ENCODE data around the gene C2orf49.
"Not testable (repeated sequence)": the region's sequence is repeated elsewhere in the genome, so short reads cannot be mapped to it uniquely, and the experiment has no call there.

Gene C2orf49

GRCh38 chr2:105321875-105322646 is 15.3 kb upstream of the C2orf49 start:
- no peak for DNase-seq

GRCh38 chr2:105323111-105323510 is 14.2 kb upstream of the C2orf49 start:
- no peak for DNase-seq

DNA sequence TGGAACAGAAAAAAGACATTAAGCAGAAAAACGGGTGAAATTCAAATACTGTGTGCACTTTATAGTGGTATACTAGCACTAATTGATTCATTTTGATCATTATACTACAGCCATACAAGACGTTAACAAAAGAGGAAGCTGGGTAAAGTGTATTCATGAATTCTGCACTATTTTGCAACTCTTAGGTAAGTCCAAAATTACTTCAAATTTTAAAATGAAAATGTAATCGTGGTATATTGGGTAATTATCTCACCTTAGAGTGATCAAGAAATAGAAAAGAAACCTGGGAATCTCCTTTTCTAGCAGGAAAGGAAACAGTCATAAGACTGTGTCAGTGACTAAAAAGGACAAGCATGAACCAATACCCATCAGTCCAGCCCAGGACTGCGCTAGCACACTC is 13.2 kb upstream of the C2orf49 start:
- DNase-seq = no peak

DNA sequence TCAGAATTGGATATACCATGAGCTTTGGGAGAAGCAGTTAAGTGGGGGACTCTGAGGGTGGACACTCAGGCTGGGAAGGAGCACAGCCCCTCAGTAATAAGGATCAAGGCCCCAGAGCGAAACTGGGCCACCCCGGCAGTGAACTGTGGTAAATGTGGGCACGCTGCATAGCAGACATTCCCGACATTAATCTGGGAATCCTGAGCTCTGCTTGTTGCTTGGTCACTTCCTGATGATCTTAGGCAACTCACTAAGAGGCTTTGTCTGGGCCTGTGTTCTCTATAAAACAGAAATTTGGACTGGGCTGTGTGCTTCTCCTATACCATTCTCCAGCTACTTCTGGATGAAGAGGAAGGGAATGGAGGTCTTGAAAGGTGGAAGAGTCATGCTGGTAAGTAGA is 12.6 kb upstream of the C2orf49 start:
- no peak for DNase-seq

DNA sequence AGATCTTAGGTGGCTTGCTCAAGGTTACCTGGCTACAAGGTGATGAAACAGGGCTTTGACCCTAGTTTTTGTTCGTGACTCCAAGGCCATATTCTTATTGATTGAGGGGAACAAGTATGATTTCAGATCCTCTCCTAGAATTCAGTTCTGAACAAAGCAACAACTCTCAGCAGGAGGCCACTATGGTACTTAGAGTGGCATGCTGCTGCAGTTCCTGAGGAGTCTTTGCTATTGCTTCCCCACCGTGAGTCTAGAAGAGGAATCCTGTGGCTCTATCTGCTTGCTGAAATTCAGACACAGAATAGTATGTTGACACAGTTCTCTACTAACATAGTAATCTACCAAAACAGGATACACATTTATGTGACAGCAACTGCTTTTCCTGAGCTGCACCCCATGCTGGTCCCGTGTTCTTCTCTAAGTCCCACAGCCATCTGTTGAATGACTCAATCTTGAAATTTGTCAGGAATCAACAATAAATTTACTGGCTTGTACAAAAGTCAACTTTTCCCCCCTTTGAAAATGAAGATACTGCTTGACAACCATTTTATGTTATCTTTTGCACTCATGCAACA is 11.9 kb upstream of the C2orf49 start:
- DNase-seq = no peak

DNA sequence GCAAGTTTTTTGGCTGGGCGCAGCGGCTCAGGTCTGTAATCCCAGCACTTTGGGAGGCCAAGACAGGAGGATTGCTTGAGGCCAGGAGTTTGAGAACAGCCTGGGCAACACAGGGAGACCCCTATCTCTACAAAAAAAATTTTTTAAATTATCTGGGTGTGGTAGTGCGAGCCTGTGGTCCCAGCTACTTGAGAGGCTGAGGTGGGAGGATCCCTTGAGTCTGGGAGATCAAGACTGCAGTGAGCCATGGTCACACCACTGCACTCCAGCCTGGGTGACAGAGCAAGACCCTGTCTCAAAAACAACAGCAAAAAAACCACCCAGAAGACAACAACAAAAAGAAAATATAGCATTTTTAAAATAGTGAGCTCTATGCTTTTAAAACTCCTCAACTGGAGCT is 10.1 kb upstream of the C2orf49 start:
- DNase-seq = not testable (repeated sequence)

GRCh38 chr2:105327690-105328089 is 9.7 kb upstream of the C2orf49 start:
- no peak for DNase-seq

DNA sequence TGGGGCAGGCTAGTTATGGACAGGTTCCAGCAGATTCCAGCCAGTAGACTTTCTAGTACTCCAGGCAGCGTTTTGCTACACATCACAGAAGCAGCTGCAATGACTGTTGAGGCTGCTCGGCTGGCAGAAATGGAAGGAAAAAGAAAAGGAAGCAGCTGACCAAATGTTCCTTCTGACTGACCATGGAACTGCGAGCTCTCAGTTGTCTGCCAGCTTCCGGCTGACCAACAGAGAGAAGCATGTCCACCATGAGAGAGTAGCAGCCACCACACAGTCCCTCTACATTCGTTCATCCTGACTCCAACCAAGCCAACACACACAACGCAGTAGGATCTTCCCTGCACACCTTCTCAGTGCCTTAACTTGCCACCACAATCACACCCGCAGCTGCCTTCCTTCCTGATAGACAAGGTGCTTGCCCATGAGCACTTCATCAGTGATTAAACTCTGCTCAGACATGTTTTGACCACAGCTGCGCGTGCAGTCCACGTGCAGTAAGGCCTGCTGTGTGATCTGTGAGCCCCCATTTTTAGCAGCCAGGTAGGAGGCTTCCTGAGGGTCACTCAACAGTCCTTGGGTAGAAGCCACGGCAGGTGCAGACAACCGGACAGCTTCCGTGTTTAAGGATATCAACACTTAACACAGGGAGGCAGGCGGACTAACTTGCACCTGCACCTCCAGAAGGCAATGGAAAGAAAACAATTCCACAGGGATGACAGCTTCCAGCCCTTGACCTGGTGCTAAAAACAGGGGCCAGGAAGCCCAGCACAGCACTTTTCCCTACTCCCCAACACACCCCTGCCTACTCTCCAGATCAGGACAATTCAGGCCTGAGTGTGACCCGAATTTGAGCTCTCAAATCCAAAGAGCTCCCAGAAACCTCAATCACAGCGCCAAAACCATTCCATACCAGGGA is 8.8 kb upstream of the C2orf49 start:
- peak in 10 of 14 donors; percentile 15 to 68 (median 33) for DNase-seq

- peak in 4 of 14 donors; percentile 13 to 57 (median 42) for DNase-seq
These were observed 8.2 kb upstream of the C2orf49 start for GRCh38 chr2:105329197-105329554.

DNA sequence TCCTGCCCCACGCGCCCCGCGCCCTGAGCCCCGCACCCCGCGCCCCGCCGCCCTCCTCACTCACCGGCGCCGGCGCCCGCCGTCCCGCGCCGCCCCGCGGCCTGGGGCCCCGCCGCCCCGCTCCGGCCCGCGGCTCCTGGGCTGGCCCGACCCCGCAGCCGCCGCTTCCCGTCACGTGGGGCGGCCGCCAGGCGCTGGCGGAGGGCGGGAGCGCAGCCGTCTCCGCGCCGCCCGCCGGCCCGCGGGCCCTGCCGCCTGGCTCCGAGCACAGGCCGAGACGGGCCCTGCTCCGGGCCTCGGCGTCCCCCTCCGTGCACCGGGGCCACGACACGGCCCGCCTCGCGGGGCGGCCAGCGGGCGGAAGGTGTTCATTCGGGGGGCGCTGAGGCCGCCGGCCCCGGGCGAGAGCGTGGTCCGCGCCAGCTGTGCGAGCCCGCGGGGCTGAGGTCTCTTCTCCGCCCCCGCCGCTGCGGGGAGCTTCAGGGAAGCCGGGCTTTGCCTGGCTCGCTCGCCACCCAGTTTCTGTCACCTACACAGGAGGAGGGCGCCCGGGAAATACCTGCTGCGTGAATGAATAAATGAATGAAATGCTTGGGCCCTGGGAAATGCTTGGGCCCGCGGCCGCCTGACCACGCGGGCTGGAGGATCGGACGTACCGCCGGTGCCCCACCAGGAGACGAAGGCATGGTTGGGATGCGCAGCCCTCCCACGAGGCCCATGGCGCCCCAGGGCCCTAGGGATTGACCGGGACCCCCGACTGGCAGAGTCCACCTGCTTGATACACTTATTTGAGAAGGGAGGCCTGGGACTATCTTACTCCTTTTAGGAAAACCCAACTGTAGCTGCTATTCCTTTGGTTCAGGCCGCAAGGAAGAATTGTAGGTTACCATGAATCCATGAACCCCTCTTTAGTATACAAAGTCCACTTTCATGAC is 7.5 kb upstream of the C2orf49 start, which contains the start of gene TGFBRAP1:
Gene TGFBRAP1 (minus strand): TSS at position 175 of the 935 bp plus-strand sequence. CDS start 21,434 bp downstream, outside the sequence.
- peak in 12 of 14 donors; percentile 15 to 79 (median 42) for DNase-seq

DNA sequence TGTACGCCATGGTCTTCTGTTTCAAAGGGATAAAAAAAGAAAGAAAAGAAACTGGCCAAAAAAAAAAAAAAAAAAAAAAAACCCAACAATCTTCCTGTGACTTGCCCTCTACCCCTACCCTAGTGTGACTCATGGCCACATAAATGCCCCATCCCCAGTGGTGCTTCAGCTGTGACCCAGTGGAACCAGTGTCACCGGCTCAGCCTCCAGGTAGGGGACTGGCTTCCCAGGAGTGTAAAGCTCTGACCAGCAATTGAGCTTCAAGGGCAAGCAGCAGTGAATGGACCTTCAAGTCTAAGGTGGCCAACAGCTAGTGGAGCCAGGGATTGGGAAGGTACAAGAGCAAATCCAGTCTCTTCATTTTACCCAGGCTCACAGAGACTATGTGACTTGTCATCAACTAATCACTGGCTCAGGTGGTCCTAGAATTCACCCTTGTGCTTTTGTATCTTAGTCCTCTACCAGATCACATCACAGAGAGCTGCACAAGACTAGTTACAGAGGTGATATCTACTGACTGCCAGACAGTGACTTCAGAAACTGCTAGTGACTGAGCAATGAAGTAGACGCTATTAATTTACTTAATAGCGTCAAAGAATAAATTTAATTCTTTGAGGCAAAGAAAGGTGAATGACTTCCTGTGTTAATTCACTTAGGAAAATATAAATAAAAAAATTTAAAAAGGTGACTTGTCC is 6.5 kb upstream of the C2orf49 start:
- DNase-seq = no peak

- DNase-seq = no peak
These were observed 3.1 kb upstream of the C2orf49 start for GRCh38 chr2:105334211-105334610.

DNA sequence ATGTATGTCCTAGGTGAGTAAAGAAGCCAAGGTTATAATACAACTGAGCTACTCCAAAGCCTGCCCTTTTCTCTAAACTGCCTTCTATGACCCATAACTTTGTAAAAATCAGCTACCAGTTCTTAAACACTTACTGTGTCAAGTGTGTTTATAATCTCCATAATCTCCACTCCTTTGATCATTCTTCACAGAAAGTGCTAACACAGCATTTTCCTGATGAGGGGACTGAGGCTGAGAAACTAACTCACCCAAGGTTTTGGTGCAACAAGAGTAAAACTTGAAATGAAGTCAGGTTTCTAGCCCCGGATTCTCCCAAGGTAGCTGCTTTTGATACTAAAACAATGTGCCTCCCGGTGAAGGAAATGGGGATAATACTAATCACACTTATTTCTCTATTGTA is 1.9 kb upstream of the C2orf49 start:
- no peak for DNase-seq

DNA sequence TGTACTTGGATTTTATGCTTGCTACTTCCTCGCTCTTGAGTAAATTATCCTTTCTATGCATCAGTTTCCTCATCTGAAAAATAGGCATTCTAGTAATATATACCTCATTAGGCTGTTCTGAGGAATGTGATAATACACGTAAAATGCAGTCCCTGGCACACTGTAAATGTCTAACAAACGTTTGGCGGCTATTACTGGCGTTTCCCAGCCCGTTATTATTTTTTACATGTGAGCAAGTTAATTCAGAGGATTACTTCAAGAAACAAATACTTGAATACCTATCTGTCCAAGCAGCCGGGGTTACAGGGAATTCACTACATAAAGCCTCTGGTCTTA is 586 bp upstream of the C2orf49 start:
- no peak for DNase-seq

GRCh38 chr2:105338020-105338385 is 663 bp downstream of the C2orf49 start:
- no peak for DNase-seq

- DNase-seq = no peak
These were observed 2.1 kb downstream of the C2orf49 start for GRCh38 chr2:105339414-105339813.

DNA sequence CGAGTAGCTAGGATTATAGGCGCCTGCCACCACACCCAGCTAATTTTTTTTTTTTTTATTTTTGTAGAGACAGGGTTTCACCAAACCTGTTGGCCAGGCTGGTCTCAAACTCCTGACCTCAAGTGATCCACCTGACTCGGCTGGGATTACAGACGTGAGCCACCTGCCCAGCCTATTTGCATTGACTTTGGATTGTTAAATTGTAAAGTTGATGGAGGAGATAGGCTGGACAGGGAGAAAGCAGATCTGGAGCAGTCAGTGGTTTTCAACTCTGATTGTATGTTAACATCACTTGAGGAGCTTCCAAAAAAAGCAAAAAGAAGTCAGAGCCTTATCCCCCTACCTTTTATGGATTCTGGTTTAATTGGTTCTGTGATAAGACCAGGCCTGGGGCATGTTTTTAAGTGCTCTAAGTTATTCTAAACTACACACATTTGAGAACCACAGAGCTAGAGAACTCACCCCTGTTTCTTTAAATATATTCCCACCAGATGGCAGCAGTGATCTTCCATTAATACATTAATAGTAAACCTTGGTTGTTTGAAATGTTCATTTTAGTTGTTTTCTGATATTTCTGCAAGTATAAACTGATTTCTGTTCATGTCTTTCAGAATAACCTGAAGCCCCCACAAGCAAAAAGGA is 7.5 kb downstream of the C2orf49 start:
- DNase-seq = no peak

GRCh38 chr2:105357122-105357521 is 19.8 kb downstream of the C2orf49 start:
- no peak for DNase-seq

- DNase-seq = no peak
These were observed 21.3 kb downstream of the C2orf49 start for GRCh38 chr2:105358593-105358992.

GRCh38 chr2:105361102-105361889 is 24.0 kb downstream of the C2orf49 start:
- no peak for DNase-seq

Measured in C1 segment of cervical spinal cord (tissue), 14 donors.